ENCODE measurements around the gene GALNT15.

The GALNT15 gene

DNA sequence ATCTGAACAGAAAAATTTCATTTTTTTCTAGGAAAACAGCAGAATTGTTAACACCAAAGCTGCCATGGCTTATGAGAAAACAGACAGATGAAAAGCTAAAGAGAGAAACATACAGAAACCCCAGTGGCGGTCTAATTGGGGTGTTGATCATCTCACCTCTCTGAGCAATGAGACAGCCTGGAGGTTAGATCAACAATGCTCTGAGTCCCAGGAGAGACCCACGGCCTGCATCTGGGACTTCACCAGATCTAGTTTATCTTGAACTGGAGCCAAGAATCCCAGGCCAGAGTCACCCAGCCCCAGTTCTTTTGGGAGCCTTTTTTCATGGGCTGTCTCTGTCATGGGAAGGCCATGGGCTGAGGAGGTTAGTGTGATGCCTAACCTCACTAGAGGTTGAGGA is 3.5 kb upstream of the GALNT15 start:
- DNase-seq = no peak

DNA sequence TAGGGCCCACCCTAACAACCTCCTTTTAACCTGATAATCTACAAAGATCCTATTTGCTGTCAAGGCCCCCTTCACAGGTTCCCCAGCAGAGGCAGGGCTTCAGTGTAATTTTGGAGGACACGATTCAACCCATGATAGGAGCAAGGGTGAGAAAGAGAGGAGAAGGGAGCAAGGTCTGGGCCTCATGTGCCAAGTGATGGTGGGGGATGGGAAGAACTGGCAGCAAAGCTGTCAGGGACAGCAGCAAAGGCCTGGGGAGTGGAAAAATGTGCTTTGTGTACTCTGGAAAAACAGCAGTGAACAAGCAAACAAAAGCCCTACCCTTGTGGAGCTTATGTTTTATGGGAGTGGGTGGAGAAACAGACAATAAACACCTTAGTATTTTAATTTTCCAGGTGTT is 2.7 kb upstream of the GALNT15 start:
- no peak for DNase-seq

GRCh38 chr3:16173283-16174025 is 1.0 kb upstream of the GALNT15 start:
- no peak for DNase-seq

GRCh38 chr3:16174026-16174355 is 489 bp upstream of the GALNT15 start:
- DNase-seq = no peak

- DNase-seq = no peak
Measured at GRCh38 chr3:16174976-16175901, 759 bp downstream of the GALNT15 start.

DNA sequence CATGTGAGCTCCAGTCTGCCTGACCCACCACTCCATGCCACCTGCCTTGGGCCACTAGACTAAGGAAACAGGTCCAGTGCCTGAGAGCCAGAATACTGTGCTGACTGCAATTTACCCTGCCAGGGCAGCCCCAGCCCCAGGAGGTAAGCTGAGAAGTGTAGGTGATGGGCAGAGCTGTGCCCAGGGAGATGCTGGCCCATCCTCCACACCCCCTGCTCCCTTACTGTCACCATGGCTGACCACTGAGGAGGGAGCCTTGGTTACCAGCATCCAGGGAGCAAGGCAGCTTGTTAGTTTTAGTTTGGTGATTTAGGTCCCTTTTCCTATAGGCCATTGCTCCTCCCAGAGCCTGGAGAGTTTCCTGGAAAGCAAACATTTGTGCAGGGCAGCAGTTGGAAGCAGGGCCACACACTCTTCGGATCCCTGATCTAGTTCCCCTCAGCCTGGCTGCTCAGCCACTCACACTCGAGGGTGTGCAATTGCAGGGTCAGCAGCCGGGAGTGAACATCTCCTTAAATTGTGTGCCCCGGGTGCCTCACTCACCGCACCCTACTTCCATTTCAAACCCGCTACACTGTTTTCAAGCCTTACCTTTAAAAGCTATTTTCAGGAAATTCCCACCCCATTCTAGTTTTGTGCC is 2.0 kb downstream of the GALNT15 start:
- no peak for DNase-seq

- DNase-seq = no peak
Measured at GRCh38 chr3:16177382-16177781, 2.9 kb downstream of the GALNT15 start.

DNA sequence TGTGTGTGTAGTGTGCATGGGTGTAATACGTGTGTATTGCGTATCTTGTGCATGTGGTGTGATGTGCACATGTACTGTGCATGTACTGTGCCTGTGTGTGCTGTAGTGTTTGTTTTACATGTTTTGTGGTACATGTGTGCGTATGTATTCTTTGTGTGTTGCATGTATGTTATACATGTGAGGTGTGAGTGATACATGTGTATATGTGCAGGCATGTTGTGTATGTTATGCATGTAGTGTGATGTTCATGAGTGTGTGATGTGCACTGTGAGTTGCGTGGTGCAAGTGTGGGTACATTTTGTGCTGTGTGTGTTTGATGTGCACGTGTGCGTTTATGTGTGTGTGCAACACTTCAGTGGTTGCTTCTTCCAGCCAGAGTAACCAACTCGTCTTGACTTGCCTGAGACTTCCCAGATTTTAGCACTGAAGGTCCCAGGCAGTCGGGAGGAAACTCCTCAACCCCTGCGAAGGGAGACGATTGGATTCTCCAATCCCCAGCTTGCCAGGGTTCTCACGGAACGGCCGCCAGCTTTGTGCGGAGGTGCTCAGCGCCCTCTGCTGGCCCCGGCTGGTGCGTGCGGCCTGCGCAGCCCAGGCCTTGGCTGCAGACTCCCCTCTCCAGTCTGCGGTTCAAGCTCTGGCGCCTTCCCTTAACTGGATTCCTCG is 3.6 kb downstream of the GALNT15 start:
- DNase-seq = no peak

GRCh38 chr3:16178628-16178988 is 4.1 kb downstream of the GALNT15 start:
- DNase-seq = no peak

- no peak for DNase-seq
Measured at GRCh38 chr3:16179261-16179660, 4.8 kb downstream of the GALNT15 start.

DNA sequence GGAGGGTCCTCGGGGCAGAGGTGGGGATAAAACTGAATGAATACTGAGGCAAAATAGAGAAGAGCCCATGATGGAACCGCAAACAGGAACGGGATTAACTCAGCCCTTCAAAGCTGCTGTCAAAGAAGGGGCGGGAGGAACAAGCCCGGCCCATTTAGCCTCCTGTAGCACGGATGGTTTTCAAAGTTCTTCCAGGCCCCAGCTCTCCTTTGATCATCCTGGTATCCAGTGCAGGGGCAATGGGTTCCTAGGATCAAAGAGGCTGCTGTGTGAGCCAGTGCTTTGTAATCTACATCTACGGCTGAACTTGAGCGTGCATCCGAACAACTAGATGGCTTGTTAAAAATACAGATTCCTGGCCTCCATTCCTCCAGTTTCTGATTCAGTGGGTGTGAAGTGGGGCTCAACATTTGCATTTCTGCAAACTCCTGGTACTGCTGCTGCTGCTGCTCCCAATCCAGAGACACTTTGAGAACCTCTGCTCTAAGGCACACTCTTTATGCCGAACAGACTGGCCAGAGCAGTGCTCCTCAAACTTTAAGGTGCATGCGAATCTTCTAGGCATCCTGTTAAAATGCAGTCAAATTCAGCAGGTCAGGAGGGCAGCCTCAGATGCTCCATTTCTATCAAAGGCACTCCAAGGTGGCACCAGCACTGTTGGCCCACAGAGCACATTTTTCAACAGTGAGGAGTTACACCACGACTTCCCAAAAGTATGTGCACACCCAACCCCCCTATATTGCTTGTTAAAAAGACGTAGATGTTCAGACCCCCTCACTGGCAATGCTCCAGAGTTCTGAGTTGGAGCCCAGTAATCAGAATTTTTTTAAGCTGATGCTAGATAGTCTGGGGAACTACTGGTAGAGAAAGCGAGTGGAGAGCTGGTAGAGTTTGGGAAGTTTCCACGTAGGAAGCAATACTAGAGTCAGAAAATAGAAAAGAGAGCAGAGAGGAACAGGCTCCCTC is 5.6 kb downstream of the GALNT15 start:
- no peak for DNase-seq

DNA sequence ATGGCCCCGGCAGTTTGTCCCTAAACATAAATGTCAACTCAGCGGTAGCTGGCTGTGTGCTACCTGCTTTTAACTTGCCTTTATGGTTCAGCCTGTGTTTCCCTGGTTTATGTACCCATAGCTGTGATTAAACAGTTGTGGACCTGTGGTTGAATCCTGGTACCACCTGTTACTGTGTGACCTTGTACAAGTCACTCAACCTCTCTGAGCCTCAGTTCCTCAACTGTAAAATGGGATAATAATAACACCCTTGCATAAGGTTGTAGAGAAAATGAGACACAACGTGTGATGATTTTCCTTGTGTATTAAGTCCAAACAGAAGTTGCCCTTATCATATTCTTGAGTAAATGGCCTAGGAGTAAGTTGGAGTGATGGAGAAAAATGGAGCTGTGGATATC is 6.3 kb downstream of the GALNT15 start:
- no peak for DNase-seq

- DNase-seq = no peak
Measured at GRCh38 chr3:16181361-16181760, 6.9 kb downstream of the GALNT15 start.

DNA sequence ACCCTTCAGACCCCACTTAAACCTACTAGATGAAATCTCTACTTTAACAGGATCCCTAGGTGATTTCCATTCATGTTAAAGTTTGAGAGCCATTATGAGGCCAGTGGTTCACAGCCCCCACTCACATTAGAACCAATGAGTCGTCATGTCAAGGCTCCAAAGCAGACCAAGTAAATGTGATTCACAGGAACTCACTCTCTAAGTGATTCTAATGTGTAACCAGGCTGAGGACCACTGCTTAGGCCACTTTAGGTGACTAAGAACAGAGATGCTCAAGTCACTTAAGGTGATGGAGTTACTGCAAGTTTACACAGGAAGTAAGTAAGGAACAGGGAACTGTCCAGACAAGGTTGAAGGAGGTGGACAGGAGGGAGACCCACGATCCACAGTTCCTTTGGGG is 7.7 kb downstream of the GALNT15 start:
- DNase-seq = no peak

DNA sequence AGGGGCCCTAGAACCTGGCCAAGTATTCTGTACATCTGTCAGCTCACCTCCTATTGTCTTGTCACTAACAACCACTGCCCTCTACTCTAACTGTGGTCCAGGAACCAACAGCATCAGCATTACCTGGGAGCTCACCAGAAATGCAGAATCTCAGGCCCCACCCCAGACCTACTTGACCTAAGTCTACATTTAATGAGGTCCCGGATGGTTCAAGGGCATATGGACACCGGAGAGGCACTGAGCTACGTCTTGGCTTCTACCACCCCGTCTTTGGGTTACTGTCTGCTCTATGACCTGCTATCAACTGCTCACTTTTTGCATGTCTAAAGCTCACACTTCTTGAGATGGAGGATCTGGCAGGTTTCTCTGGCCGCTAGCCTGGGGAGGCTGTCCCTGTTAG is 8.1 kb downstream of the GALNT15 start:
- no peak for DNase-seq

- no peak for DNase-seq
Measured at GRCh38 chr3:16183082-16183481, 8.6 kb downstream of the GALNT15 start.

DNA sequence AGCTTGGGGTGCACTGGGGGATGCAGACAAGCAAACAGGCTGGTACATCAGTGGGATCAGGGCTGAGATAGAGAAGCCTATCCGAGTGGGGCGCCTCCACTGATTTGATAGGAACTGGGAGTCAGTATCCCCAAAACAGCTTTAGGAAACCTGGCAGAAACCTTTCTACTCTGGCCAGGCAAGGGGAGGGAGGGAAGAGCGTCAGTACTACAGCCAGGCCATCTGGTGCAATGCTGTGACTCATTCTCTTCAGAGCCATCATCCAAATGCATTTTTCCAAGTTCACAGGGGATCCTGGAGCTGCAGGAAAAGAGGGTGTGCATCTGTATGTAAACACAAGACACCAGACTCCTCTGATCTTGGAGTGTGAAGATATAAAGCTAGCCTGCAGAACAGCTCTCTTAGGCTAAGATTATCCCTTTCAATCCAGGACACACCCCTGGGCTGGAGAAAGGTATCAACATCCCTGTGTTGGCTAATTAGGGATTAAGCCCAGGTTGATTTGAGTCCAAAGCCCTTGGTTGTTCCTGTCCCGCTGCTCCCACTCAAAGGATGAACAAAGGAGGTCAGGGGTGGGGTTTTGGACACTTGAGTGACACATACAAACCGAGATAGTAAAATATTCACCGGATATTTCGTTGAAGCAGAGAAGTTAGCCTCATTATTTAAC is 9.3 kb downstream of the GALNT15 start:
- no peak for DNase-seq

DNA sequence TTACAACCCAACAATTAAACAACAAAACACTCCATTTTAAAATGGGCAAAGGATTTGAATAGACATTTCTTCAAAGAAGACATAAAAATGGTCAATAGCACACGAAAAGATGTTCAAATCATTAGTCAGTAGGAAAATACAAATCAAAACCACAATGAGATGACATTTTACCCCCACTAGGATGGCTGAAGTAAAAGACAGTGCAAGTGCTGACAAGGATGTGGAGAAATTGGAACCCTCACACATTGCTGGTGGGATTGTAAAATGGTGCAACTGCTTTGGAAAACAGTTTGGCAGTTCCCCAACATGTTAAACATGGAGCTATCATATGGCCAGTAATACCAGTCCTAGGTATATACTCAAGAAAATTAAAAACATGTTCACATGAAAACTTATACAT is 11.6 kb downstream of the GALNT15 start:
- no peak for DNase-seq

- no peak for DNase-seq
Measured at GRCh38 chr3:16186565-16186964, 12.1 kb downstream of the GALNT15 start.

DNA sequence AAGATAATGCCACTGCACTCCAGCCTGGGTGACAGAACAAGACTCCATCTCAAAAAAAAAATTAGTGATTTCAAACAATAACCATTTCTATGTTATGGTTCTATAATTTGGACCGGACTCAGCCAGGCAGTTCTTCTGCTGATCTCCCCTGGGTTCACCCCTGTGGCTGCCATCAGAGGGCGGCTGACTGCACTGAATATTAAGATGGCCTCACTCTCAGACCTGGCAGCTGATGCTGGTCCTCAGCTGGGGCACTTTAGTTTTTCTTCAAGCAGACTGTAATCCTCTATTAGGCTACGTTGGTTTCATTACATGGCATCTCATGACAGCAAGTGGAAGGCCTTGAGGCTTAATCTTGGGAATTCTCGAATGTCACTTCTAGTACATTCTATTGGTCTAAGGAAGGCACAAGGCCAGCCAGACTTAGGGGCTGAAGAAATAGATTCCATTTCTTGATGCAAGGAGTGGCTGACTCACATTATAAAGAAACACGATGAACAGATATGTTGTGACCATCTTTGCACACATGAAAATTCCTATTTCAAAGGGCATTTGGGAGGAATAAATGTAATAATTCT is 12.8 kb downstream of the GALNT15 start:
- DNase-seq = no peak

GRCh38 chr3:16188071-16188470 is 13.6 kb downstream of the GALNT15 start:
- no peak for DNase-seq

Data from activated naive CD4-positive, alpha-beta T cell (primary cell).